ENCODE results near the gene CDKN2B-AS1.

- no peak for TF ChIP-seq POLR2A (IDR thresholded peaks at IDR 0.05; ENCODE audit: low read depth, low read length)
- no peak for TF ChIP-seq POLR2AphosphoS5 (IDR thresholded peaks at IDR 0.05; ENCODE audit: low read depth, low read length)
- no peak for TF ChIP-seq TAF1 (IDR thresholded peaks at IDR 0.05; ENCODE audit: low read depth, low read length)
- no peak for TF ChIP-seq POU2F2 (IDR thresholded peaks at IDR 0.05; ENCODE audit: low read depth, low read length)
- TF ChIP-seq SPI1 (IDR thresholded peaks at IDR 0.05; ENCODE audit: low read depth, low read length) = no peak
- no peak for TF ChIP-seq PAX5 (IDR thresholded peaks at IDR 0.05; ENCODE audit: insufficient read depth, low read length, severe bottlenecking)
Measured at GRCh38 chr9:21966140-21966851, 28.3 kb upstream of the CDKN2B-AS1 start.

All from GM12891 (cell line).